RWPE1 (cell line): ENCODE measurements around the gene TBXAS1.

Experiments
- CTCF ChIA-PET: fragments of 350-600 bp; sonication (Branson Sonifier 250); formaldehyde crosslinking; extraction: SDS; loops from one replicate; lab custom pipeline; 2021; lab: Yijun Ruan, JAX
- POLR2A ChIA-PET: fragments of 400-600 bp; formaldehyde crosslinking; extraction: SDS; loops from one replicate; lab custom pipeline; 2020; ENCODE audit warnings: antibody characterized with exemption; ENCODE audit not compliant: low non-redundant PET; lab: Yijun Ruan, JAX
- DNase-seq: peaks from one replicate; pipeline ENCODE4 v3.0.0; 2012; ENCODE audit warnings: low spot score
- H3K27ac ChIP-seq: fragments of 450-650 bp; 2 replicates; pipeline ENCODE4 v1.5.1; 2017
- CTCF ChIP-seq: fragments of 450-650 bp; conservative IDR thresholded peaks from 2 replicates; pipeline ENCODE4 v1.5.1; 2017; ENCODE audit warnings: low read depth, mild to moderate bottlenecking

Gene TBXAS1

GRCh38 chr7:139811066-139811465 is 18.0 kb upstream of the TBXAS1 start:
- H3K27ac ChIP-seq: no peak overlapping the region
- POLR2A ChIA-PET: no interaction called here
- no peak for DNase-seq
- CTCF ChIA-PET: no interaction called here
- no peak for TF ChIP-seq CTCF

- no peak for DNase-seq
- no peak overlapping the region for H3K27ac ChIP-seq
- POLR2A ChIA-PET: no interaction called here
- TF ChIP-seq CTCF: no peak
- CTCF ChIA-PET: no interaction called here
These were observed 15.9 kb upstream of the TBXAS1 start for GRCh38 chr7:139813151-139813550.

DNA sequence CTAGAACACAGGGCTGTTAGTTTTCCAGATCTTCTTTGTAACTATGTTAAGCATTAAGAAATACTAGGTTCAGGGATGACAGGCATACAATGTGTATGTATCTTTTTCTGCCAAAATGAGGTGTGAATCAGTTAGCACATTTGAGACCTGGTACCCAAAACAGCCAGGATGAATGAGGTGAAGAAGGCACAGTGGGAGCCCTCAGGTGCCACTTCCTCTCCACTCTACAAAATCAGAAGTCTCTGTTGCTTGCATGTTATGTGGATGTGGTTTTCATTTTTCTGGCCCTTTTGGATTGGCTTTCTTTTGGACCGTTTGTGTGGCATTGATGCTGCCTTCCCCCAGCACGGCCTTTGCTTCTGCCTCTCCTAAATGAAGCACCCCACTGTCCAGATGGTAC is 15.4 kb upstream of the TBXAS1 start:
- no peak overlapping the region for H3K27ac ChIP-seq
- TF ChIP-seq CTCF: no peak
- ChIA-PET CTCF (interaction anchor here (0.6 kb wide), 1 partner anchor 179 kb away, joined by 3 read pairs; no protein-coding TSS in a partner anchor), POLR2A (no interaction called here)
- DNase-seq: no peak

DNA sequence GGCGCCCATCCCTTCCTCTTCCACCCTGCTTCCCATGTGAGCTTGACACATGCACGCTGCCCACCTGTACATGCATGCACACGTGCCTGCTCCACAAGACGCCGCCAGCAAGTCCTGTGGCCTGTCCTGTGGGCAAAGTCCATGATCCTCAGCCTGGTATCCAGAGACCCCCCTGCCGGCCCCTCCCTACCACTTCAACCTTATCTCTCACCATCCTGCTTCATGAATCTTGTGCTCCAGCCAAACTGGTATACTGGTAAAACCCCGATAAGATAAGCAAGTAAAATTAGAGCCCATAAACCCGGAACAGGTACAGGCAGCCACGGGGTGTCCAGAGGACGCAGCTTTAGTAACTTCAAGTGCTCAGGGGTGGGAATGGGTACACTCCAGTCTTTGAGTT is 11.8 kb upstream of the TBXAS1 start:
- ChIA-PET CTCF (no interaction called here), POLR2A (no interaction called here)
- no peak for DNase-seq
- no peak overlapping the region for H3K27ac ChIP-seq
- no peak for TF ChIP-seq CTCF

- ChIA-PET CTCF (no interaction called here), POLR2A (no interaction called here)
- no peak overlapping the region for H3K27ac ChIP-seq
- peak; percentile 11 for DNase-seq
- no peak for TF ChIP-seq CTCF
These were observed 9.0 kb upstream of the TBXAS1 start for GRCh38 chr7:139820089-139820488.

- CTCF ChIA-PET: no interaction called here
- no peak for DNase-seq
- TF ChIP-seq CTCF: no peak
- POLR2A ChIA-PET: no interaction called here
- H3K27ac ChIP-seq: no peak overlapping the region
These were observed 7.5 kb upstream of the TBXAS1 start for GRCh38 chr7:139821349-139822105.
